Right lobe of liver (tissue), 4 donors: ENCODE results near the gene TUBAL3.

Experiments
- POLR2A ChIP-seq: fragments of 450-650 bp; IDR thresholded peaks from one replicate; pipeline ENCODE4 v1.6.1; 2017; ENCODE audit warnings: antibody characterized with exemption, mild to moderate bottlenecking
- TF ChIP-seq, protein P1 (sequence below), 4 donors: fragments of 200-600 bp in 3 of 4; fragments of 450-650 bp in 1 of 4; IDR thresholded peaks; one replicate each; pipeline versions ENCODE4 v1.5.1 to v1.8.0; 2016 to 2022; ENCODE audit warnings: antibody characterized with exemption in 4 of 4, mild to moderate bottlenecking in 2 of 4
- donor health status: DM: no; HTN: no; CAD: no.
- donor health status: DM: no; HTN: no; CAD: no.
- donor health status: DM: no; HTN: yes; CAD: no.

GRCh38 chr10:5343979-5344378 is 60.6 kb downstream of the TUBAL3 start:
- TF ChIP-seq, protein P1, sequence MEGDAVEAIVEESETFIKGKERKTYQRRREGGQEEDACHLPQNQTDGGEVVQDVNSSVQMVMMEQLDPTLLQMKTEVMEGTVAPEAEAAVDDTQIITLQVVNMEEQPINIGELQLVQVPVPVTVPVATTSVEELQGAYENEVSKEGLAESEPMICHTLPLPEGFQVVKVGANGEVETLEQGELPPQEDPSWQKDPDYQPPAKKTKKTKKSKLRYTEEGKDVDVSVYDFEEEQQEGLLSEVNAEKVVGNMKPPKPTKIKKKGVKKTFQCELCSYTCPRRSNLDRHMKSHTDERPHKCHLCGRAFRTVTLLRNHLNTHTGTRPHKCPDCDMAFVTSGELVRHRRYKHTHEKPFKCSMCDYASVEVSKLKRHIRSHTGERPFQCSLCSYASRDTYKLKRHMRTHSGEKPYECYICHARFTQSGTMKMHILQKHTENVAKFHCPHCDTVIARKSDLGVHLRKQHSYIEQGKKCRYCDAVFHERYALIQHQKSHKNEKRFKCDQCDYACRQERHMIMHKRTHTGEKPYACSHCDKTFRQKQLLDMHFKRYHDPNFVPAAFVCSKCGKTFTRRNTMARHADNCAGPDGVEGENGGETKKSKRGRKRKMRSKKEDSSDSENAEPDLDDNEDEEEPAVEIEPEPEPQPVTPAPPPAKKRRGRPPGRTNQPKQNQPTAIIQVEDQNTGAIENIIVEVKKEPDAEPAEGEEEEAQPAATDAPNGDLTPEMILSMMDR (IDR thresholded peaks at IDR 0.05) = no peak
- TF ChIP-seq POLR2A = no peak
